Urinary bladder (tissue), 4 donors: ENCODE measurements around the gene NKD2. TPM values are rescaled to one million over a fixed set of nuclear protein-coding genes. Genes with fewer than 3 reads are reported as not detected.
"Not testable (repeated sequence)": the region's sequence is repeated elsewhere in the genome, so short reads cannot be mapped to it uniquely, and the experiment has no call there.

Source experiments
- DNase-seq: peaks from one replicate; pipeline ENCODE4 v3.0.0-alpha.2; 2015; ENCODE audit errors: extremely low spot score
- H3K27ac ChIP-seq: one replicate; pipeline ENCODE4 v1.5.1; 2013; ENCODE audit warnings: low read depth, mild to moderate bottlenecking, moderate library complexity
- H3K36me3 ChIP-seq: one replicate; pipeline ENCODE4 v1.6.1; 2013; ENCODE audit warnings: mild to moderate bottlenecking, moderate library complexity; ENCODE audit not compliant: insufficient read depth
- H3K4me1 ChIP-seq: one replicate; pipeline ENCODE4 v1.6.1; 2013; ENCODE audit warnings: mild to moderate bottlenecking, moderate library complexity; ENCODE audit not compliant: insufficient read depth
- H3K4me3 ChIP-seq: one replicate; pipeline ENCODE4 v1.5.1; 2013; ENCODE audit warnings: low read depth, low read length
- WGBS: extraction: QIAGEN DNeasy Blood & Tissue Kit; methylation state at CpG from one replicate; pipeline ENCODE4 v1.1.7; 2013; 5-methylcytosine and 5-hydroxymethylcytosine counted together
- polyA plus RNA-seq: library from polyadenylated mRNA; stranded (reverse); fragments of 200-250 nt; gene quantifications from one replicate; pipeline ENCODE4 v1.2.3, GENCODE V29; 2013
- total RNA-seq: library from RNA; depleted of rRNA; stranded (reverse); fragments of >200 nt; gene quantifications from one replicate; pipeline ENCODE4 v1.2.3, GENCODE V29; 2014
- donor health status: healthy with polysubstance abuse.
- donor health status: healthy.

NKD2 gene
- total and polyA plus RNA-seq, 2 donors: 1.3 to 7.5 TPM

DNA sequence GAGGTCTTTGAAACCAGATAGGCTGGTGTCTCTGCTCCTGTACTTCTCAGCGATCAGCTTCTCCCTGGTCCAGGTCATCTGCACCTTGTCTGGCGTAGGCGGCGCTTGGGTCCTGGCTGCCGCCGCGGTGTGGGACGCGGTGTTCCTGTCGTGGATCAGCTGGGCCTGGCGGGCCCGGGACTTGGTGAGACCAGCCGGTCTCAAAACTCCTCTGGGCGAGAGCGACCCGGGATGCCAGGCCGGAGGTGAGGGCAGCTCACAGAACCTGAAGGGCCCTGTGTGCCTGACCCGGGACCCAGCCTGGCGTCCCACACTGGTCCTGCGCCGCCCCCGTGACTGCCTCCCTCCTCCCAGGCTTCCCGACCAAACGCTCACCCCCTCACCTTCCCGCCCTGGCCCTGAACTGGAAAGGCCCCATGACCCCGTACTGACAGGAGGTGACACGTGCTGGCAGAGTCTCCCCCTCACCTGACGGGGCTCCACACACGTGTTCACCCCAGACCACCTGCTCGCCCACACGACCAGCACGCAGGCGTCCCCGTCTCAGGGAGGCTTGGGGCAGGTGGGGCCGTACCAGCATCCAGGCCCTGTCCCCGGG lies 49.0 kb downstream of the NKD2 start:
- peaks cover 12% of the 10 kb centered on the region for H3K36me3 ChIP-seq
- no peaks in the 10 kb centered on the region for H3K4me1 ChIP-seq
- no peak for DNase-seq
- WGBS: 93% methylated on average over 36 of the region's 36 CpGs
- H3K4me3 ChIP-seq: no peak overlapping the region
- no peak overlapping the region for H3K27ac ChIP-seq

GRCh38 chr5:1058083-1058945 lies 49.7 kb downstream of the NKD2 start:
- Histone ChIP-seq H3K27ac (no peak overlapping the region), H3K4me1 (no peaks in the 10 kb centered on the region), H3K36me3 (peaks cover 12% of the 10 kb centered on the region), H3K4me3 (no peak overlapping the region)
- DNase-seq: no peak
- WGBS: 94% methylated on average over 36 of the region's 36 CpGs

GRCh38 chr5:1058988-1059883 lies 50.6 kb downstream of the NKD2 start:
- Histone ChIP-seq H3K27ac (no peak overlapping the region), H3K36me3 (peaks cover 12% of the 10 kb centered on the region), H3K4me1 (no peaks in the 10 kb centered on the region), H3K4me3 (no peak overlapping the region)
- no peak for DNase-seq
- WGBS: 94% methylated on average over 34 of the region's 34 CpGs

- H3K4me3 ChIP-seq: no peak overlapping the region
- peaks cover 12% of the 10 kb centered on the region for H3K36me3 ChIP-seq
- 91% methylated on average over 17 of the region's 17 CpGs for WGBS
- no peak for DNase-seq
- H3K4me1 ChIP-seq: no peaks in the 10 kb centered on the region
- H3K27ac ChIP-seq: no peak overlapping the region
Observed at GRCh38 chr5:1059884-1060263, 51.3 kb downstream of the NKD2 start.

- Histone ChIP-seq H3K27ac (no peak overlapping the region), H3K4me1 (no peaks in the 10 kb centered on the region), H3K36me3 (peaks cover 12% of the 10 kb centered on the region), H3K4me3 (no peak overlapping the region)
- 88% methylated on average over 24 of the region's 24 CpGs for WGBS
- no peak for DNase-seq
Observed at GRCh38 chr5:1060535-1060981, 52.0 kb downstream of the NKD2 start.

DNA sequence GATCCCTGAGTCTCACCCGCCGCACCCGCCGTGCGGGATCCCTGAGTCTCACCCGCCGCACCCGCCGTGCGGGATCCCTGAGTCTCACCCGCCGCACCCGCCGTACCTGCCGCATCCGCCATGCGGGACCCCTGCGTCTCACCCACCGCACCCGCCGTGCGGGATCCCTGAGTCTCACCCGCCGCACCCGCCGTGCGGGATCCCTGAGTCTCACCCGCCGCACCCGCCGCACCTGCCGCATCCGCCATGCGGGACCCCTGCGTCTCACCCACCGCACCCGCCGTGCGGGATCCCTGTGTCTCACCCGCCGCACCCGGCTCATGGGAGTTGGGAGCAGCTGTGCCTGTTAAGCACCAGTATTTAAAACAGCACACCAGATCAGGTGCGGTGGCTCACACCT lies 52.7 kb downstream of the NKD2 start:
- not testable (repeated sequence) for H3K4me3 ChIP-seq, H3K36me3 ChIP-seq, H3K4me1 ChIP-seq, H3K27ac ChIP-seq, DNase-seq
- WGBS: 96% methylated on average over 25 of the region's 43 CpGs

GRCh38 chr5:1061916-1062315 lies 53.3 kb downstream of the NKD2 start:
- H3K4me3 ChIP-seq: no peak overlapping the region
- H3K36me3 ChIP-seq: peaks cover 8% of the 10 kb centered on the region
- H3K27ac ChIP-seq: no peak overlapping the region
- 85% methylated on average over 10 of the region's 10 CpGs for WGBS
- H3K4me1 ChIP-seq: no peaks in the 10 kb centered on the region
- DNase-seq: no peak

DNA sequence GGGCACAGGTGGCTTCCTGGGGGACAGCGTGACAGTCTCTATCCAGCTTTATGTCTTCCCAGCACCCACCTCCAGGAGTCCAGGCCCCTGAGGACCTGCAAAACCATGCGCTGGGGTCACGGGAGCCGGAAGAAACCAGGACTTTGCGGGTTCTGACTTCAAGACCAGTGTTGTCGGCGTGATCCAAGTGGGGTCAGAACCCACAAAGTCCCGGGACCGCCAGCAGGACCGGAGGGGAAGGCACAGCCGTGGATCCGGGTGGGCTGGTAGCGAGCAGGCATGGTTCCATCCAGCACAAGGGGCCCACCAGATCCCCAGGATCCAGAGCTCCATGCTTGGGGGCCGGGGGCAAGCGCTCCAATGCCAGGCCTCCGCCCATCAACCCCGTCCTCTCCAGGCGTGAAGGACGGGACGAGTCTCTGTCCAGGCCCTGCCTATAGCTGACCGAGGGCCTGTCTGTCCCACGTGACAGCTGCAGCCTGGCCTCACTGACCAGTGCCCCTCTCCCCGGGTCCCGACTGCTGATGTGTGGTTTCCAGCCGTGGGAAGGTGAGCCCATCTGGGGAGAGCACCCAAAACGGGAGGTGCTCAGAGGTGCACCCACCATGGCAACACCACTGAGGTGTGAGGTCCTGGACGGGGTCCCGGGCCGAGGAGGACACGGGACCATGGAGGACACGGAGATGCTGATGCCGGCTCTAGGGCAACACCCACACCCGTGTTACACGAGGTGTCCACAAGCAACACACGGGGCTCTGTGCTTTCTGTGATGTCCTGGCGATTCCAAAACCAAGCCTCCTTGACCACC lies 54.4 kb downstream of the NKD2 start:
- H3K27ac ChIP-seq: no peak overlapping the region
- no peak for DNase-seq
- no peaks in the 10 kb centered on the region for H3K4me1 ChIP-seq
- H3K36me3 ChIP-seq: peaks cover 5% of the 10 kb centered on the region
- no peak overlapping the region for H3K4me3 ChIP-seq
- WGBS: 95% methylated on average over 36 of the region's 36 CpGs

DNA sequence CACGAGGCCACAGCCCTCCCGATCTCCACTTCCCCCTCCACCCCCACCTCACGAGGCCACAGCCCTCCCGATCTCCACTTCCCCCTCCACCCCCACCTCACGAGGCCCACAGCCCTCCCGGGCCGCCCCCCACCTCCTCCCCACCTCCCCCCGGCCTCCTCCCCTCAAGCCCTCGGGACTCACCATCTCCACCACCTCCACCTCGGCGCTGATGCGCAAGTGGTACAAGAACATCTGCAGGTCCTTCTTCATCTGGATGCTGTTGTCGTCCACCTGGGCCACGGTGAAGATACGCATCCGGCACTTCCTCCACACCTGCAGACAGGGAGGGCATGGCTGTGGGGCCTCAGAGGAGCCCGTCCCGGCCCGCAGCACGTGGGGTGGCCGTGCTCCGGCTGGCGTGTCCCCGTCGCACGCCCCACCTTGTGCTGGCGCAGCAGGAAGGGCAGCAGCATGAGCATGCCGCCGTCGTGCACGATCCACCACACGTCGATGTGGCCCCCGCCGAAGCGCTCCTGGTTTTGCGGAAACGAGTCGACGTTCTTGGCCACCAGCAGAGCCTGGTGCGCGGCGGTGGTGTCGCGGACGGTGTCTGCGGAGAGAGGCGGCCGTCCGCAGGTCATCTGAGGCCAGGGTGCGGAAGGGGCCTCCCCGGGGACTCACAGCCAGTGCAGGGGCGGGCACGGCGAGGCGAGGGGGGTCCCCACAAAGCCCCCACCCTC lies 55.2 kb downstream of the NKD2 start:
- no peak for DNase-seq
- no peak overlapping the region for H3K4me3 ChIP-seq
- no peak overlapping the region for H3K27ac ChIP-seq
- peaks cover 2% of the 10 kb centered on the region for H3K36me3 ChIP-seq
- WGBS: 90% methylated on average over 56 of the region's 56 CpGs
- no peaks in the 10 kb centered on the region for H3K4me1 ChIP-seq

GRCh38 chr5:1064383-1065142 lies 56.0 kb downstream of the NKD2 start:
- Histone ChIP-seq H3K36me3 (no peaks in the 10 kb centered on the region), H3K4me1 (no peaks in the 10 kb centered on the region), H3K4me3 (no peak overlapping the region), H3K27ac (no peak overlapping the region)
- no peak for DNase-seq
- WGBS: 92% methylated on average over 49 of the region's 49 CpGs

DNA sequence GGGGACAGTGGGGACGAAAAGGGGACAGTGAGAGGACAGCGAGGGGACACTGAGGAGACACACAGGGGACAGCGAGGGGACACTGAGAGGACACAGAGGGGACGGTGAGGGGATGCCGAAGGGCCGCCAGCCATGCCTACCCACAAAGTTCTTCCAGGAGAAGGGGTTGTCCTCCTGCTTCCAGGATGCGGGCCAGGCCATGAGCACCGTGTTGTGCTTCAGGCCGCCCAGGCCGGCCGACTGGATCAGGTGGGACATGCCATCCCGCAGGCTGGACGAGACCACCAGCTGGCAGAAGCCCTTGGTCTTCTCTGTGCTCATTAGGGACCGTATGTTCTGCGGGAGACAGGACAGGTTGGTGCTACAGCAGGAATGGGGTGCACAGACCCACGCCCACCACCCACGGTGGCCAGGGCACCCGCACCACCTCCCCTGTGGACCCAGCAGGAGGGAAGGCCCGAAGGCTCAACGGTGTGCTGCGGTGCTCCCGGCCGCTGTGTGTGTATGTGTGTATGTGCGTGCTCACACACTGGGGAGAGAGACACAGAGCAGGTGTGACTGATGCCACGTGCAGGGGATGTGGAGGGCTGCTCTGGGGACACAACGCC lies 56.6 kb downstream of the NKD2 start:
- H3K36me3 ChIP-seq: no peaks in the 10 kb centered on the region
- no peak for DNase-seq
- H3K4me1 ChIP-seq: no peaks in the 10 kb centered on the region
- 92% methylated on average over 26 of the region's 26 CpGs for WGBS
- no peak overlapping the region for H3K27ac ChIP-seq
- no peak overlapping the region for H3K4me3 ChIP-seq
